NCI-H82 treated with DMSO at 0.1 percent for 48 hours (cell line): ENCODE data around the gene SAXO1.
"Not testable (repeated sequence)": the region's sequence is repeated elsewhere in the genome, so short reads cannot be mapped to it uniquely, and the experiment has no call there.

ENCODE experiments used
- DNase-seq: peaks from one replicate; lab custom pipeline; 2025; ENCODE audit not compliant: unreplicated experiment; lab: John Stamatoyannopoulos, UW

The SAXO1 gene

GRCh38 chr9:18999173-18999785, 33.7 kb downstream of the SAXO1 start:
- no peak for DNase-seq

GRCh38 chr9:18997151-18997550, 35.9 kb downstream of the SAXO1 start:
- no peak for DNase-seq

- DNase-seq: no peak
Observed at GRCh38 chr9:18996211-18996610, 36.8 kb downstream of the SAXO1 start.

- no peak for DNase-seq
Observed at GRCh38 chr9:18994263-18994916, 38.6 kb downstream of the SAXO1 start.

- DNase-seq: not testable (repeated sequence)
Observed at GRCh38 chr9:18991197-18991596, 41.8 kb downstream of the SAXO1 start.

GRCh38 chr9:18990494-18990893, 42.5 kb downstream of the SAXO1 start:
- DNase-seq: no peak

- DNase-seq: no peak
Observed at GRCh38 chr9:18989865-18990264, 43.1 kb downstream of the SAXO1 start.

- no peak for DNase-seq
Observed at GRCh38 chr9:18989097-18989496, 43.9 kb downstream of the SAXO1 start.

- no peak for DNase-seq
Observed at GRCh38 chr9:18988003-18988402, 45.0 kb downstream of the SAXO1 start.

- no peak for DNase-seq
Observed at GRCh38 chr9:18985996-18986395, 47.0 kb downstream of the SAXO1 start.

GRCh38 chr9:18985464-18985951, 47.5 kb downstream of the SAXO1 start:
- DNase-seq: no peak

- no peak for DNase-seq
Observed at GRCh38 chr9:18982262-18982620, 50.8 kb downstream of the SAXO1 start.

- no peak for DNase-seq
Observed at GRCh38 chr9:18981476-18982261, 51.3 kb downstream of the SAXO1 start.

- DNase-seq: no peak
Observed at GRCh38 chr9:18980189-18980588, 52.8 kb downstream of the SAXO1 start.

GRCh38 chr9:18979367-18979766, 53.6 kb downstream of the SAXO1 start:
- no peak for DNase-seq

- no peak for DNase-seq
Observed at GRCh38 chr9:18978188-18978587, 54.8 kb downstream of the SAXO1 start.

- DNase-seq: no peak
Observed at GRCh38 chr9:18976709-18977531, 56.1 kb downstream of the SAXO1 start.

- no peak for DNase-seq
Observed at GRCh38 chr9:18976221-18976708, 56.7 kb downstream of the SAXO1 start.

- no peak for DNase-seq
Observed at GRCh38 chr9:18973348-18973747, 59.7 kb downstream of the SAXO1 start.

GRCh38 chr9:18972675-18973074, 60.3 kb downstream of the SAXO1 start:
- no peak for DNase-seq

- DNase-seq: no peak
Observed at GRCh38 chr9:18971909-18972308, 61.1 kb downstream of the SAXO1 start.
